ENCODE results near the gene FZR1.

FZR1 gene

DNA sequence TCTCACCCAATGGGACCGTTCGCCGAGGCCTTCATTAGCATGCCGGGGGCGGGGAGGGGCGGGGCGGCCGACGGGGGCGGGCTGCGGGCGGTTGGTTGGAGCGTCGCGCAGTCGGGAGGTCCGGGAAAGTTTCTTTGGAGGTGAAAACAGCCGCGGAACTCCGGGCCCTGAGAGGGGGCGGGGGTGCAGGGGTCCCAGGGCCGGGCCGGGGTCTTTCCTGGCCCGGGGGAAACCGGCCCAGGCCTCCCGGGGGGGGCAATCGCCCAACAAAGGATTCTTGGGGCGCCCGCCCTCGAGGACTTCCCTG lies 66.7 kb downstream of the FZR1 start, which contains the start of gene HMG20B:
HMG20B (plus strand) TSS at position 90 of the 307 bp plus-strand sequence. CDS start 366 bp downstream, outside the sequence.
- H2AFZ ChIP-seq (ENCODE audit: low read depth, low read length), result peak within 1 kb of the TSS; percentile 95
- peaks cover 9% of the 10 kb centered on the region for H3K79me2 ChIP-seq (ENCODE audit: insufficient read depth, low read length)
- H3K27me3 ChIP-seq (ENCODE audit: insufficient read depth, low read length, poor library complexity), result no peaks in the 10 kb centered on the region
- H3K4me3 ChIP-seq (ENCODE audit: low read depth in 1 of 2, low read length in 2 of 2), result peak within 1 kb of the TSS; percentile 76 to 93
- DNase-seq, result no peak
- peak within 1 kb of the TSS; percentile 79 for H3K27ac ChIP-seq (ENCODE audit: low read length)
- TF ChIP-seq EZH2 (IDR thresholded peaks at IDR 0.05; ENCODE audit: borderline replicate concordance, low read depth, low read length, severe bottlenecking), result no peak
- TF ChIP-seq, protein P1, sequence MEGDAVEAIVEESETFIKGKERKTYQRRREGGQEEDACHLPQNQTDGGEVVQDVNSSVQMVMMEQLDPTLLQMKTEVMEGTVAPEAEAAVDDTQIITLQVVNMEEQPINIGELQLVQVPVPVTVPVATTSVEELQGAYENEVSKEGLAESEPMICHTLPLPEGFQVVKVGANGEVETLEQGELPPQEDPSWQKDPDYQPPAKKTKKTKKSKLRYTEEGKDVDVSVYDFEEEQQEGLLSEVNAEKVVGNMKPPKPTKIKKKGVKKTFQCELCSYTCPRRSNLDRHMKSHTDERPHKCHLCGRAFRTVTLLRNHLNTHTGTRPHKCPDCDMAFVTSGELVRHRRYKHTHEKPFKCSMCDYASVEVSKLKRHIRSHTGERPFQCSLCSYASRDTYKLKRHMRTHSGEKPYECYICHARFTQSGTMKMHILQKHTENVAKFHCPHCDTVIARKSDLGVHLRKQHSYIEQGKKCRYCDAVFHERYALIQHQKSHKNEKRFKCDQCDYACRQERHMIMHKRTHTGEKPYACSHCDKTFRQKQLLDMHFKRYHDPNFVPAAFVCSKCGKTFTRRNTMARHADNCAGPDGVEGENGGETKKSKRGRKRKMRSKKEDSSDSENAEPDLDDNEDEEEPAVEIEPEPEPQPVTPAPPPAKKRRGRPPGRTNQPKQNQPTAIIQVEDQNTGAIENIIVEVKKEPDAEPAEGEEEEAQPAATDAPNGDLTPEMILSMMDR (IDR thresholded peaks at IDR 0.05; ENCODE audit: borderline replicate concordance, extremely low read depth, low read length, poor library complexity, severe bottlenecking), result no peak
- ATAC-seq (ENCODE audit: insufficient read depth, low read depth), result peak; percentile 3; the same call in 1 of the 3 replicates
- 0 out of 2 replicates have a peak, but pooled peaks cover 5% of the 10 kb centered on the region for H4K20me1 ChIP-seq (ENCODE audit: insufficient read depth, low read length)
- H3K9ac ChIP-seq (ENCODE audit: low read depth, low read length), result peak within 1 kb of the TSS; percentile 75
- peaks cover 27% of the 10 kb centered on the region for H3K36me3 ChIP-seq (ENCODE audit: insufficient read depth, low read length)
- H3K4me2 ChIP-seq (ENCODE audit: insufficient read depth, low read length), result peak within 1 kb of the TSS; percentile 95
- peaks cover 16% of the 10 kb centered on the region for H3K4me1 ChIP-seq (ENCODE audit: insufficient read depth, low read length)
- no peaks in the 10 kb centered on the region for H3K9me3 ChIP-seq (ENCODE audit: insufficient read depth, low read length, severe bottlenecking)

- ATAC-seq (ENCODE audit: insufficient read depth, low read depth), result peak; percentile 0; the same call in 2 of the 3 replicates
- H3K36me3 ChIP-seq (ENCODE audit: insufficient read depth, low read length), result peaks cover 27% of the 10 kb centered on the region
- peak overlapping the region; percentile 76 to 93 for H3K4me3 ChIP-seq (ENCODE audit: low read depth in 1 of 2, low read length in 2 of 2)
- H4K20me1 ChIP-seq (ENCODE audit: insufficient read depth, low read length), result 0 out of 2 replicates have a peak, but pooled peaks cover 5% of the 10 kb centered on the region
- no peak for DNase-seq
- peak overlapping the region; percentile 79 for H3K27ac ChIP-seq (ENCODE audit: low read length)
- no peaks in the 10 kb centered on the region for H3K27me3 ChIP-seq (ENCODE audit: insufficient read depth, low read length, poor library complexity)
- H2AFZ ChIP-seq (ENCODE audit: low read depth, low read length), result peak overlapping the region; percentile 68
- H3K4me1 ChIP-seq (ENCODE audit: insufficient read depth, low read length), result peaks cover 16% of the 10 kb centered on the region
- TF ChIP-seq, protein P1 (IDR thresholded peaks at IDR 0.05; ENCODE audit: borderline replicate concordance, extremely low read depth, low read length, poor library complexity, severe bottlenecking), result no peak
- no peak for TF ChIP-seq EZH2 (IDR thresholded peaks at IDR 0.05; ENCODE audit: borderline replicate concordance, low read depth, low read length, severe bottlenecking)
- H3K79me2 ChIP-seq (ENCODE audit: insufficient read depth, low read length), result peaks cover 9% of the 10 kb centered on the region
- H3K9ac ChIP-seq (ENCODE audit: low read depth, low read length), result peak overlapping the region; percentile 75
- peak overlapping the region; percentile 74 for H3K4me2 ChIP-seq (ENCODE audit: insufficient read depth, low read length)
- no peaks in the 10 kb centered on the region for H3K9me3 ChIP-seq (ENCODE audit: insufficient read depth, low read length, severe bottlenecking)
Observed at GRCh38 chr19:3573162-3573857, 67.2 kb downstream of the FZR1 start.

DNA sequence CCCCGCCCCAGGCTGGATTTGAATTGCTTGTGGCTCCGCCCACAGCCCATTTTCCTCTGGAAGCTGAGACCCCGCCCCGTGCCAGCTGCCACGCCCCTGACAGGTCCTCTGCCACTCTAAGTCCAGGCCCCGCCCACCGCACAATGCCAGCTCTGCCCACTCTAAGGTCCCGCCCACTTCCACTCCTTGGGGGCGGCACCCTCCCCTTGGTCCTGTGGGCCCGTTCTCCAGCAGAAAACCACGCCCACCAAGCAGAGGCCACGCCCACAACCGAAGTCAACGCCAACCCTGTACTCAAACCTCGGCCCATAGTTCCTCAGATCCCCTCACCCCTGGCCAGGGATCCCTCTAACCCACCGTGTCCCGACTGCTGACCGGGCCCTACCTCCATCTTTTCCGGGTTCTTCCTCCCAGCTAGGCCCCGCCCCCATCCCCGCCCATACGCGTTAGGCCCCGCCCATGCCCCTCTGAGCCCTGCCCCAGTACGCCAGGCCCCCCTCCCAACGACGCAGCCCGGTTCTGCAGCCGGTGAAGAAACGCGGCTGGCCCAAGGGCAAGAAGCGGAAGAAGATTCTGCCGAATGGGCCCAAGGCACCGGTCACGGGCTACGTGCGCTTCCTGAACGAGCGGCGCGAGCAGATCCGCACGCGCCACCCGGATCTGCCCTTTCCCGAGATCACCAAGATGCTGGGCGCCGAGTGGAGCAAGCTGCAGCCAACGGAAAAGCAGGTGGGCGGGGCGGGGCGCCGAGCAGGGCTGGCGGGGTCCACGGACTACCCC lies 67.9 kb downstream of the FZR1 start:
- Histone ChIP-seq H3K9ac (ENCODE audit: low read depth, low read length) (peak overlapping the region; percentile 75; the same call in 1 of the 2 replicates), H3K36me3 (ENCODE audit: insufficient read depth, low read length) (peaks cover 27% of the 10 kb centered on the region), H3K27ac (ENCODE audit: low read length) (no peak overlapping the region), H4K20me1 (ENCODE audit: insufficient read depth, low read length) (0 out of 2 replicates have a peak, but pooled peaks cover 5% of the 10 kb centered on the region), H3K4me3 (ENCODE audit: low read depth in 1 of 2, low read length in 2 of 2) (peak overlapping the region; percentile 76 to 93; a peak in 3 of 4 replicates), H3K4me2 (ENCODE audit: insufficient read depth, low read length) (peak overlapping the region; percentile 74), H3K79me2 (ENCODE audit: insufficient read depth, low read length) (peaks cover 9% of the 10 kb centered on the region), H3K9me3 (ENCODE audit: insufficient read depth, low read length, severe bottlenecking) (no peaks in the 10 kb centered on the region), H3K4me1 (ENCODE audit: insufficient read depth, low read length) (peaks cover 16% of the 10 kb centered on the region), H2AFZ (ENCODE audit: low read depth, low read length) (no peak overlapping the region), H3K27me3 (ENCODE audit: insufficient read depth, low read length, poor library complexity) (no peaks in the 10 kb centered on the region)
- DNase-seq (peak; percentile 95), ATAC-seq (ENCODE audit: insufficient read depth, low read depth) (peak; percentile 17)
- no peak for TF ChIP-seq EZH2 (IDR thresholded peaks at IDR 0.05; ENCODE audit: borderline replicate concordance, low read depth, low read length, severe bottlenecking)
- TF ChIP-seq, protein P1 (IDR thresholded peaks at IDR 0.05; ENCODE audit: borderline replicate concordance, extremely low read depth, low read length, poor library complexity, severe bottlenecking), result no peak

Measured in DND-41 (cell line).